NCI-H1436 (cell line): ENCODE data around the gene SCYGR2.

ENCODE experiments used
- DNase-seq: peaks from one replicate; lab custom pipeline; 2025; lab: John Stamatoyannopoulos, UW

Gene SCYGR2

GRCh38 chr2:227612546-227613271 lies 14.0 kb downstream of the SCYGR2 start:
- DNase-seq = no peak

- no peak for DNase-seq
Observed at GRCh38 chr2:227613272-227613660, 14.6 kb downstream of the SCYGR2 start.

GRCh38 chr2:227614246-227614645 lies 15.6 kb downstream of the SCYGR2 start:
- DNase-seq = no peak

- no peak for DNase-seq
Observed at GRCh38 chr2:227614740-227615139, 16.0 kb downstream of the SCYGR2 start, which contains the start of gene SCYGR3. SCYGR3 (minus strand) TSS chr2:227614840; CDS start chr2:227614840, 0 bp downstream.

GRCh38 chr2:227615181-227615580 lies 16.5 kb downstream of the SCYGR2 start:
- no peak for DNase-seq

GRCh38 chr2:227615906-227616305 lies 17.2 kb downstream of the SCYGR2 start:
- no peak for DNase-seq

- DNase-seq = no peak
Observed at GRCh38 chr2:227616631-227617030, 17.9 kb downstream of the SCYGR2 start.

- DNase-seq = no peak
Observed at GRCh38 chr2:227617316-227618230, 18.9 kb downstream of the SCYGR2 start, which contains the start of gene SCYGR4. SCYGR4 (plus strand) TSS chr2:227617498; CDS start chr2:227617498, 0 bp downstream.

- DNase-seq = no peak
Observed at GRCh38 chr2:227623226-227623625, 24.5 kb downstream of the SCYGR2 start.

GRCh38 chr2:227625420-227625819 lies 26.7 kb downstream of the SCYGR2 start:
- DNase-seq = no peak

- DNase-seq = no peak
Observed at GRCh38 chr2:227626580-227627151, 28.0 kb downstream of the SCYGR2 start.

- DNase-seq = no peak
Observed at GRCh38 chr2:227627769-227628168, 29.1 kb downstream of the SCYGR2 start.

- DNase-seq = no peak
Observed at GRCh38 chr2:227629435-227629834, 30.7 kb downstream of the SCYGR2 start.

- DNase-seq = no peak
Observed at GRCh38 chr2:227630322-227630721, 31.6 kb downstream of the SCYGR2 start.

GRCh38 chr2:227632827-227633226 lies 34.1 kb downstream of the SCYGR2 start:
- no peak for DNase-seq

GRCh38 chr2:227634201-227634600 lies 35.5 kb downstream of the SCYGR2 start:
- no peak for DNase-seq

GRCh38 chr2:227642656-227643055 lies 44.0 kb downstream of the SCYGR2 start:
- no peak for DNase-seq

GRCh38 chr2:227643990-227644551 lies 45.4 kb downstream of the SCYGR2 start:
- DNase-seq = no peak
